ENCODE data around the gene ZNF385A.

ZNF385A gene, protein sequence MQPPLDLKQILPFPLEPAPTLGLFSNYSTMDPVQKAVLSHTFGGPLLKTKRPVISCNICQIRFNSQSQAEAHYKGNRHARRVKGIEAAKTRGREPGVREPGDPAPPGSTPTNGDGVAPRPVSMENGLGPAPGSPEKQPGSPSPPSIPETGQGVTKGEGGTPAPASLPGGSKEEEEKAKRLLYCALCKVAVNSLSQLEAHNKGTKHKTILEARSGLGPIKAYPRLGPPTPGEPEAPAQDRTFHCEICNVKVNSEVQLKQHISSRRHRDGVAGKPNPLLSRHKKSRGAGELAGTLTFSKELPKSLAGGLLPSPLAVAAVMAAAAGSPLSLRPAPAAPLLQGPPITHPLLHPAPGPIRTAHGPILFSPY

DNA sequence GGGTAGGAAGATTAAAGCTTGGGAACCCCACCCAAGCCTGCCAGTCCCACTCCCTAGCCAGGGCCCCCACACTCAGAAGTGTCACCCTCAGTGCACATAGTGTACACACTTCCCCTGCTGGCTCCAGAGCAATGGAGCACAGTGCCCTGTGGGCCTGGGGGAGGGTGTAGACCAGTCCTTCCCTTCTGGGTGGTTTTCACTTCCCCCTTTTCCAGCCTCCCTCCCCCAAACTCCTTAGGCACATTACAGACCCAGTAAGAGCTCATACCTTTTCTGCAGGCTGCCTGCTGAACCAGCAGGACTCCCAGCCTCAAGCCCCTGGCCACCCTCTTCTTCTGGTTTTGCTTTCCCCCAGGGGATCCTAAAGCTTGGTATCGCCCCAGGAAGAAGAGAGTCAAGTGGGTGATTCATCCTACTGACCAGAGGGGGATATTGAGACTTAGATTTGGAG lies at the start of gene ZNF385A:
Gene ZNF385A (minus strand): TSS at position 143 of the 451 bp plus-strand sequence. CDS start 219 bp downstream, outside the sequence.
- TF ChIP-seq, protein P1, sequence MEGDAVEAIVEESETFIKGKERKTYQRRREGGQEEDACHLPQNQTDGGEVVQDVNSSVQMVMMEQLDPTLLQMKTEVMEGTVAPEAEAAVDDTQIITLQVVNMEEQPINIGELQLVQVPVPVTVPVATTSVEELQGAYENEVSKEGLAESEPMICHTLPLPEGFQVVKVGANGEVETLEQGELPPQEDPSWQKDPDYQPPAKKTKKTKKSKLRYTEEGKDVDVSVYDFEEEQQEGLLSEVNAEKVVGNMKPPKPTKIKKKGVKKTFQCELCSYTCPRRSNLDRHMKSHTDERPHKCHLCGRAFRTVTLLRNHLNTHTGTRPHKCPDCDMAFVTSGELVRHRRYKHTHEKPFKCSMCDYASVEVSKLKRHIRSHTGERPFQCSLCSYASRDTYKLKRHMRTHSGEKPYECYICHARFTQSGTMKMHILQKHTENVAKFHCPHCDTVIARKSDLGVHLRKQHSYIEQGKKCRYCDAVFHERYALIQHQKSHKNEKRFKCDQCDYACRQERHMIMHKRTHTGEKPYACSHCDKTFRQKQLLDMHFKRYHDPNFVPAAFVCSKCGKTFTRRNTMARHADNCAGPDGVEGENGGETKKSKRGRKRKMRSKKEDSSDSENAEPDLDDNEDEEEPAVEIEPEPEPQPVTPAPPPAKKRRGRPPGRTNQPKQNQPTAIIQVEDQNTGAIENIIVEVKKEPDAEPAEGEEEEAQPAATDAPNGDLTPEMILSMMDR (IDR thresholded peaks at IDR 0.05; ENCODE audit: control insufficient read depth, extremely low read depth, insufficient read depth), result no peak
- H3K4me3 ChIP-seq (ENCODE audit: low read depth, low read length), result no peak within 1 kb of the TSS
- no peak for DNase-seq (ENCODE audit: low read depth)

DNA sequence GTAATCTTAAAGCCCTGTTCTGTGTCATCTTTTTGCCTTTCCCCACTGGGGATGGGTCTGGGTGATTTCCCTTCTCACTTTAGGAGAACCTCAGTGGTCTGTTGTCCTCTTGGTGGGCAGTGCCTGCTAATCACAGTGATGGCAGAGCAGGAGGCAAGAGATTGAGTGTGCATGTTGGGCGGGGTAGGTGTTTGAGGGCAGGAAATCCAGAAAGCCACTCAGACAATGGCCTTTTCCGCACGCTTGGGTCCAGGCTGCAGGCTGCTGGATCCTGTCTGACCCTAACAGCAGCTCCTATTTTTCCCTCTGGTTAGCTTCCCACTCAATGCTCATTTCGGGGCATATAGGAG lies 48.3 kb upstream of the ZNF385A start:
- no peak for DNase-seq (ENCODE audit: low read depth)
- TF ChIP-seq, protein P1 (IDR thresholded peaks at IDR 0.05; ENCODE audit: control insufficient read depth, extremely low read depth, insufficient read depth), result no peak
- no peak overlapping the region for H3K4me3 ChIP-seq (ENCODE audit: low read depth, low read length)

DNA sequence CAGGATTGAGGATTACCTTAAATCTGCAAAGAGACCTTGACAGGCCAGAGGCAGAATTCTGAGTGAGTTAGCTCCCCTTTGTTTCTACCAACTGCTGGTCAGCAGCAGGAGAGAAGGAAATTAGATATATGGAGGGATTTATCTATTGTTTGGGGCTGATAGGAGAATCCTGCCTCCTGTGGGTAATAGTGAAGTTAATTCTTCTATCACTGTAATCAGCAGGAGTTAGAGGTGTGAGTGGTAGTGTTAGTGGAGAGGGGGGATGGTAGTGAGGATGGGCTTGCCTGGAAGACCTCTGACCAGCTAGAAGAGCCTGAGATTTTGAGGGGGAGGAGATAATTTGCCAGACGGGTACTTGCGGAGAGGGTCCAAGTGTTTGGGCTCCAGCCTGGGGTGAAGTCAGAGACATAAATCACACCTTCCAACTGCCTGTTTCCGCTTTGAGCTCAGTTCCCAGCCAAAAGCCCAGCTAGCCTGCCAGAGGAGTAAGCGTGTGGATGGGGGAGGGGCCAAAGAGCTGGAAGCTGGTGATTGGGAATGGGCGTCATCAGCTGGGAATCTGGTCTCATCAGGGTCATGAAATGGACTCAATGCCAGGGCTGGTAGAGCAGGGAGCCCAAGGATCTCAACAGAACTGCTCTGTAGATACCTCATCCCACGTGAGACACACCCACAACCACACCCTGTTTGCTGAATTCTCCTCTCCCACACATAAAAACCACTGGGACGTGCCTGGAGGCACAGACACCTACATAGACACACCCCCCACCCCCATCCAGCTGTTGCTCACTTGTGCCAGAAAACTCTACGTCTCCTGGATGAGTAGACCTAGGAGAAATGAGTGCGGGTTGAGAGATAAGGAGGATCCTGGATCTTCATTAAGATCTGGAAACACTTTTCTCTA lies 47.6 kb upstream of the ZNF385A start:
- DNase-seq (ENCODE audit: low read depth), result no peak
- no peak overlapping the region for H3K4me3 ChIP-seq (ENCODE audit: low read depth, low read length)
- TF ChIP-seq, protein P1 (IDR thresholded peaks at IDR 0.05; ENCODE audit: control insufficient read depth, extremely low read depth, insufficient read depth), result no peak

DNA sequence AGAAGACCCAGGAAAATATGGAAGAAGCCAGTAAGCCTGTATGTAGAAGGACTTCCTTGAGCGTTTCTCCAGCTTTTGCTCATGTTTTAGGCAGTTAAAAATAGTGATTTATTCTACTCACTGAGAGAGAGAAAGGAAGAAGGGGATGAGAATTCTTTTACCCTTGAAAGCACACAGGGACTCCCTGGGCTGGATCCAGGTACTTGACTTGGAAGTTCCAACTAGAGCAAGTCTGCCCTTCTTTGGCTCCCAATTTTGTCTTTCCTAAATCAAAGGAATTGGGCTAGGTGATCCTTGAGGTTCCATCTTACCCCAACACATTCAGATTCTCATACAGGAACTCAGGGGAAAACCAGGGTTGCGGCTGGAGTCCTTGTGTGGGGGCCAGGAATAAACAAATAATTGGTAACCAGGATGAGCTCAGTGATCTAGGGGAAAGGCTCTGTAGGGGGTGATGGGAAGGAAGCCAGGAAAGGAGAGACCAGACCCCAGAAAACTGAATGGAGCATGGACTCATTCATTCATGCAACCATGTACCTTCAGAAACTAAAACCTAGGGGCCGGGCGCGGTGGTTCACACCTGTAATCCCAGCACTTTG lies 46.0 kb upstream of the ZNF385A start:
- TF ChIP-seq, protein P1 (IDR thresholded peaks at IDR 0.05; ENCODE audit: control insufficient read depth, extremely low read depth, insufficient read depth), result no peak
- no peak for DNase-seq (ENCODE audit: low read depth)
- H3K4me3 ChIP-seq (ENCODE audit: low read depth, low read length), result no peak overlapping the region

DNA sequence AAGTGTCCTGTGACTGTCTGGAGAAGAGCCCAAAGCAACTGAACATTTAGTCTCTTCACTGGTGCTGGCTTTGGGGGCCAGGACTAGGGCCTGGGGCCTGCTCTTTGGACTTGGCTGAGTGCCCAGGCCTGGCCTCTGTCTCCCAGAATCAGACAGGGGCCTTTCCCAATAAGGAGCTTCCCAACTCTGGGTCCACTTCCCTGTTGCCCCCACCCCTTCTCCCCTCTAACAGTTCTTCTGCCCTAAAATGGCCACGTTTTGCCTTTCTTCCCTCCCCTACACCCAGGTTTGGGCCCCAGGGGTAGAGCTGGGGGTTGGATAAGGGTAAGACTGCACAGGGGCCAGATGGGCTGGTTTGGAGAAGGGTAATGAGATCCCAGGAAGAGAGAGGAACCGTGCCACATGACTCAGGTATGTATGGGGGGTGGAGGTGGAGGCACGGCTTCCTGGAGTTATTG lies 44.5 kb upstream of the ZNF385A start:
- no peak overlapping the region for H3K4me3 ChIP-seq (ENCODE audit: low read depth, low read length)

More for the DNA sequence above, 44.5 kb upstream of the ZNF385A start:
- no peak for DNase-seq (ENCODE audit: low read depth)
- TF ChIP-seq, protein P1 (IDR thresholded peaks at IDR 0.05; ENCODE audit: control insufficient read depth, extremely low read depth, insufficient read depth), result no peak

Measured in LNCaP clone FGC (cell line).